NCI-H1092 treated with DMSO at 0.1 percent for 48 hours (cell line): ENCODE results near the gene SGIP1.
"Not testable (repeated sequence)": the region's sequence is repeated elsewhere in the genome, so short reads cannot be mapped to it uniquely, and the experiment has no call there.

Experiments used
- DNase-seq: peaks from one replicate; lab custom pipeline; 2025; lab: John Stamatoyannopoulos, UW

SGIP1 gene

DNA sequence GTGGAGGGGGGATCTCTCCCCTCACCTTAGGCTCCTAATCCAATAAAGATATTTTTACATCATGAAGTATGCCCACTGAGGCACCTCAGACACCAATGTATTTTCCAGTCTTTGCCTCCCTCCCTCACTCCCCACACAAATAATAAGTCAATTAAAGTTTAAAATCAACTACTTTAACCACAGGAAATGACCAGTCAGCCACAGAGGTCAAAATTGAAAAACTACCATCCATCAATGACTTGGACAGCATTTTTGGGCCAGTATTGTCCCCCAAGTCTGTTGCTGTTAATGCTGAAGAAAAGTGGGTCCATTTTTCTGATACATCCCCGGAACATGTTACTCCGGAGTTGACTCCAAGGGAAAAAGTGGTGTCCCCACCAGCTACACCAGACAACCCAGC, 147.7 kb downstream of the SGIP1 start:
- no peak for DNase-seq

GRCh38 chr1:66682106-66682505, 148.2 kb downstream of the SGIP1 start:
- no peak for DNase-seq

- DNase-seq = no peak
Measured at GRCh38 chr1:66684353-66684752, 150.4 kb downstream of the SGIP1 start.

GRCh38 chr1:66685265-66685664, 151.3 kb downstream of the SGIP1 start:
- no peak for DNase-seq

DNA sequence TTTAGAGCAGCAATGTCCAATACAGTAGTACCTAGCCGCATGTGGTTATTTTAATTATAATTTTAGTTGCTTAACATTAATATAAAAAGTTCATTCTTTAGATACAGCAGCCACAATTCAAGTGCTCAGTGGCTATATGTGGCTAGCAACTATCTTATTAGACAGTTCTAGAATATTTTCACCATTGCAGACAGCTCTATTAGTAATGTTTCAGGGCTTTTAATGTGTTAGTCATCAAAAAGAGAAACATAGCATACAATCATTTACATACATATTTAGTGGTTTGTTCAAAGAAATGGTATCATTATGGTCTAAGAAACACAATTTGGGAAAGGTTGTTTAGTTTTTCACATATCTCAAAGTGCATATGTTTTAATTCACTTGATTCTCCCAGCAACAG, 151.7 kb downstream of the SGIP1 start:
- DNase-seq = no peak

DNA sequence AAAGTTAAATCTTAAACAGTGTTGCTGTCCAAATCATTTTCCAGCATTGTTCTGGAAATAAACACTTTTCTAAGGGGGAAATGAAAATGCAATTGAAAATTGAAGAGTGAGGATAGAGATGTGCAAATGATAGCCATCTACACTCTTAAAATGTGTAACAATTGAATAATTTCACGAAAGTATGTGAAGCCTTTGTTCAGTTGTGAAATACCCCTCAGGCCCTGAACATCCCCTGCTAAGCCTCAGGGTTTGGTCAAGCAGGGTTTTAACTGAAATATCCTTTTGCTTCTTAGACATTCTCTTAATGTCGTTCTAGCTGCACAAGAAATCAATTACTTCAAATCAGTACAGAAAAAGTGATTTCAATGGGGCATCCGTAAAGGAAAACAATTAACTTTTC, 152.5 kb downstream of the SGIP1 start:
- DNase-seq = no peak

DNA sequence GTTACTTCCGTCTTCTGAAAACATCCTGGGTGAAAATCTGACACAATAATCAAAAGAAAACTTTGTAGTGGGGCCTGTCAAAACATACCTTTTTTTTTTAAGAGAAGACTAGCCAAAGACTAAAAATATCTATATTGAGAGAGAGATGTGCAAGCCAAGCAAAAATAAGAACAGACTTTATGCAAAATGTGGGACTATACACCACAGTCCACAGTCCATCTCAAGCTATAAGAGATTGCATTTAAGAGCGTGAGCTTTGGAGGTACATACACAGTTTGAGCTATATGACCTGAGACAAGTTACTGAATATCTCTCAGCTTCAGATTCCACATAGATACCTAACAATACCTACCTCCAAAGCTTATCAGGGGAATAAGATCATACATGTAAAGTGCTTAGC, 153.4 kb downstream of the SGIP1 start:
- no peak for DNase-seq

GRCh38 chr1:66690666-66691381, 156.9 kb downstream of the SGIP1 start:
- no peak for DNase-seq

DNA sequence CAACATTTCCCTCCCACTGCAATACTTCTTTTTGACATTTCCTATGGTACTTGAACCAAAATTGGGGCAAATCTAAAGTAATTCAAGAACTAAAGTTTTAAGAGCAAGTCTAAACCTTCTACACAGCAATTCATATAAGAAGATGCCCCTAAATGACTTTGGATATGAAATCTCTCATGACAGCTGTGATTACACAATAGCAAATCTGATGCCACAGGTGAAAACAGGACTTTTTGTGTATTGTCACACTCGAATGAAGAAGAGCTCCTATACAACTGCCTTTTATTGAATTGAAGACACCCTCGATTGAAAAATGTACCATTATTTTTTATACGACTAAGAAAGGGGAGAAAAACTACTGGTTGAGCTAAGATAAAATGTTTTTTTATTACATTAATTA, 158.7 kb downstream of the SGIP1 start:
- DNase-seq = no peak

GRCh38 chr1:66693856-66694255, 159.9 kb downstream of the SGIP1 start:
- DNase-seq = peak; percentile 67

- no peak for DNase-seq
Measured at GRCh38 chr1:66695116-66695515, 161.2 kb downstream of the SGIP1 start.

DNA sequence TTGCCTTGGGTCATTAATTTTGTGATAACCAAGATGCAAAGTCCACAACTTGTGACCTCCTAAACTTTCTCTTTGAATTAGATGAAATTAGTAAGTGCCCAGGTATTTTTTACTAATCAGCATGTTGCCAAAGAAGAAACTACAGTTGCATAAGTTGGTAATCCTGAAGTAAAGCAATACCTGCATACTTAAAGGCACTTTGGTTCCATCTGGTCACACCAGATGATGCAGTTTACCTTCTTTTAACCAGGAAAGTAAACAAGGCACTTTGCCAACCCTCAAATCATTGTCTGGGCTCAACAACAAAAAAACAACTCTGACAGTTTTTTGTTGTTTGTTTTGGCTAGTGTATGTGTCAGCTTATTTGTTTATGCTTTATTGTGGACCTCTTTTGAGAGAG, 162.8 kb downstream of the SGIP1 start:
- peak; percentile 12 for DNase-seq

DNA sequence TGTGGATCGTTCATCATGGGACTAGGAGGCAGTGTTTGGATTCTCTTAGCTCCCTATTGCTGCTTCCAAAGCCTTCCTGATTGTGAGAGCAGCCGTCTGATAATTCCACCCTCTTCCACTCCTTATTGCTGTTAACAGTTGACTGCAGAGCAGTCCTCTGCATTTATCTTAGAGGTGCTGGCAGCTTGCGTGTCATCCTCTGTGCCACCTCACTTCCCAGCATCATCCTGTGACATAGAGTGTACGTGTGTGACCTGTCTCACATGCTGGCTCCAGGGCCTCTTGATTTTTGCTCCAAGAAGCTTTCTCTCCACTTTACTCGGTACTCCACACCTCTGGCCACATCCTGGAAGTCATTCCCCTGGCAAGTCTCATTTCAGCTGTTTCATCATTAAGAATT, 165.3 kb downstream of the SGIP1 start:
- no peak for DNase-seq

DNA sequence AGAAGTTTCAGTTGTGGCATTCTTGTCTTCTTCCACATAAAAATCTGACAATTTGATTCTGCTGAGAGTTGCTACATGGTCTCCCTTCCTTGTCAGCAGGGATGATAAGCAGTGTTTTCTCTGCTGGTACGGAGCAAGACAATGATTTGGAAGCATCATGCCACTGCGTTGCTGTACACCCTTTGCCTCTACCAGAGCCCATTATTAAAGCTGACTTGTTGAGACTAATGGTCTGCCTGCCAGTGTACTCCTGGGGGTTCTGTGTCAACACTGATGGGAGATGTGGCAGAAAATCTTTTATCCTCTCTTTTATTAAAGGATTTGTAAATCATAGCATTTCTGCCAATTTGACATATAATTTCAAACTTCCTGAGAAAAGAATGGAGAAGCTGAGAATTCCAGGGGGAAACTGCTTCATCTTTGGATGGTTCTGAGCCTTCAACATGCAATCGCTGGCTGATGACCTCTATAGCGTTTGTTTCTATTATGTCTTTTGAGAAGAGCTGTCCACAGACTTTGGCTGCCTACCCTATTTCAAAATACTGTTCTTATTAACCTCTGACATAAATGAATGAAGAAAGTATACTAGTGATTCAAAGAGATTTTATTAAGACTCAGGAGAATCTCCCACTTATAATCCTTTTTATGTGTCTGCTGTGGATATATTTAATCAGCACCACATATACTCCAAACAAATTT, 170.4 kb downstream of the SGIP1 start:
- no peak for DNase-seq

- DNase-seq = no peak
Measured at GRCh38 chr1:66705110-66705509, 171.2 kb downstream of the SGIP1 start.

GRCh38 chr1:66711420-66711819, 177.5 kb downstream of the SGIP1 start:
- no peak for DNase-seq

DNA sequence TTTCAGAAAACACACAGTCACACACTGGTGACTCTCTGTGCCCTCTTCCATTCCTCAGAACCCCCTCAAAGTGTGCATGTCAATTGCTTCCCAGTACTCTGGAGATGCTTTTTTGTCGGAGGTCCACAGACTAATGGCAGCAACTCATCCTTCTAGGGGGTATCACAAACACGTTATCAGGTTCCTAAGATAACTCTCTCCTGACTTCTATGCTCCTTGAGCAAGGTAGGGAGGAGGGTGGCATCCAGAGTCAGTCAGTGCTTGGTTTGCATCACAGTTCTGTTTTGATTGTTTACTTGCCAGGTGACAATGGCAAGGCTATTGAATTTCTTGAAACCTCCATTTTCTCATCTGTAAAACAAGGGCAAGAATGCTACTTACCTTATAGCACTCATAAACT, 178.9 kb downstream of the SGIP1 start:
- DNase-seq = no peak

- DNase-seq = no peak
Measured at GRCh38 chr1:66723985-66724384, 190.0 kb downstream of the SGIP1 start.

DNA sequence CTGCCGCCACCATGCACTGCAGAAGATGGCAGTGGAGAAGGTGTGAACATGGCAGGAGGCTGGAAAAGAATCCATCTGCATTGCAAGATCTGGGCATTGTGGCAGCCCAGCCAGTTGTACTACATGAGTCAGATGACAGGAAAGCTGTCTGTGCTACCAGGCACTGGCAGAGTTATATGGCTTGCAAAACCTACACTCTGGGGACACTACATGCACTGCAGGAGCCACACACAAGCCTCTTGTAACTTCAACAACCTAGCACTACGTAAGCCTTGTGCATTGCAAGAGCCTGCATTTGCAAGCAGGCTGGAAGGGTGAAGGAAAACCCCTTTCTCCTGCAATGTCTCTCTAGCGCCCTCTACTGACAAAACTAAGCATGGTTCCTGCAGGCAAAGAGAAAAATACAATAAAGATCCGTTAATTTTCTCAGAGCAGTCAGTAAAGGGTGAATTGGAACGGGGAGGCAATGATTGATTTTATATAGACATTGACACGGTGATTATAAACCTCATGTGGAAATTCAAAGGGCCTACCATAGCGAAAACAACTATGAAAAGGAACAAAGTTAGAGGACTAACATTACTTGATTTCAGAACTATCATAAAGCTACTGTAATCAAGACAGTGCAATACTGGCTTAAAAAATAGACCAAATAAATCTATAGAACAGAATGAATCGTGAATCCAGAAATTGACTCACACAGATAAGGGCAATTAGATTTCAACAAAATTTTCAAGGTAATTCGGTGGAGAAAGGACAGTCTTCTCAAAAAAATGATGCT, 192.1 kb downstream of the SGIP1 start:
- peak; percentile 61 for DNase-seq

- DNase-seq = no peak
Measured at GRCh38 chr1:66728021-66728420, 194.1 kb downstream of the SGIP1 start.

DNA sequence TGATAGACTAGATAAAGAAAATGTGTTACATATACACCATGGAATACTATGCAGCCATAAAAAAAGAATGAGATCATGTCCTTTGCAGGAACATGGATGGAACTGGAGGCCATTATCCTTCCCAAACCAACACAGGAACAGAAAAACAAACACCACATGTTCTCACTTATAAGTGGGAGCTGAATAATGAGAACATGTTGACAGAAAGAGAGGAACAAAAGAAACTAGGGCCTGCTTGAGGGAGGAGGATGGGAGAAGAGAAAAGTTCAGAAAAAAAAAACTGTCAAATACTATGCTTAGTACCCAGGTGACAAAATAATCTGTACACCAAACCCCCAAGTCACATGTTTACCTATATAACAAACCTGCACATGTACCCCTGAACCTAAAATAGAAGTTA, 194.8 kb downstream of the SGIP1 start:
- DNase-seq = not testable (repeated sequence)

DNA sequence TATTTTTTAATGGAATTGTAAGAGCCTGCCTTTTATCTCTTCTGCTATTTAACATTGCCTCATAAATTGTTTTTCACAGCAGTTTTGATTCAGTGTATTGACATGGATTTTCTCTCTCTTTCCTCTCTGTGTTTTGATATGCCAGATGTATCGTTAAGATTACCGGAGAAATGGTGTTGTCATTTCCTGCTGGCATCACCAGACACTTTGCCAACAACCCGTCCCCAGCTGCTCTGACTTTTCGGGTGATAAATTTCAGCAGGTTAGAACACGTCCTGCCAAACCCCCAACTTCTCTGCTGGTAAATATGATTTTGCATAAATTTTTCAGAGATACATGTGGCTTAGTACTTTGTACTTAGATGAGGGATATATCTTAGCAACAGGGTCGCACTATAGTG, 195.2 kb downstream of the SGIP1 start:
- DNase-seq = no peak

- DNase-seq = no peak
Measured at GRCh38 chr1:66729523-66729922, 195.6 kb downstream of the SGIP1 start.
